HG02885 (cell line): ENCODE measurements around the gene PDE4A.
"Not testable (repeated sequence)": the region's sequence is repeated elsewhere in the genome, so short reads cannot be mapped to it uniquely, and the experiment has no call there.

Source experiments
- ATAC-seq: cut with Tn5 transposase; IDR thresholded peaks from one replicate; pipeline ENCODE4 v1.9.1; 2021; ENCODE audit warnings: mild to moderate bottlenecking; ENCODE audit not compliant: unreplicated experiment, poor library complexity

Gene PDE4A

GRCh38 chr19:10422046-10422461, 1.7 kb downstream of the PDE4A start:
- ATAC-seq, result no peak

DNA sequence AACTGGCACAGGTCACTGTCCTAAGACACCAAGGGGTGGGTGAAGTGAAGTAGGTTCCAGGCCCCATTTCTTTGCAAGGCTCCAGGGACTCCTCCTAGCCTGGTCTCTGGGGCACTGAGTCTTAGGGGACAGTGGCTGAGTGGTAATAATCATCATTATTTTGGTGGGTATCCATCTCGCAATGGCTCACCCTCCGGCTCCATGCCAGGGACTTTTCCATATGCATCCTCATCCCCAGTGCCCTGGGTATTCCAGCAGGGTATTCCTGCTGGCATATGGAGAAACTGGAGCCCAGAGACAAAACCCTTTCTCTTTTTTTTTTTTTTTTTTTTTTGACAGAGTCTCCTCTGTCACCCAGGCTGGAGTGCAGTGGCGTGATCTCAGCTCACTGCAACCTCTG, 2.5 kb downstream of the PDE4A start:
- no peak for ATAC-seq

DNA sequence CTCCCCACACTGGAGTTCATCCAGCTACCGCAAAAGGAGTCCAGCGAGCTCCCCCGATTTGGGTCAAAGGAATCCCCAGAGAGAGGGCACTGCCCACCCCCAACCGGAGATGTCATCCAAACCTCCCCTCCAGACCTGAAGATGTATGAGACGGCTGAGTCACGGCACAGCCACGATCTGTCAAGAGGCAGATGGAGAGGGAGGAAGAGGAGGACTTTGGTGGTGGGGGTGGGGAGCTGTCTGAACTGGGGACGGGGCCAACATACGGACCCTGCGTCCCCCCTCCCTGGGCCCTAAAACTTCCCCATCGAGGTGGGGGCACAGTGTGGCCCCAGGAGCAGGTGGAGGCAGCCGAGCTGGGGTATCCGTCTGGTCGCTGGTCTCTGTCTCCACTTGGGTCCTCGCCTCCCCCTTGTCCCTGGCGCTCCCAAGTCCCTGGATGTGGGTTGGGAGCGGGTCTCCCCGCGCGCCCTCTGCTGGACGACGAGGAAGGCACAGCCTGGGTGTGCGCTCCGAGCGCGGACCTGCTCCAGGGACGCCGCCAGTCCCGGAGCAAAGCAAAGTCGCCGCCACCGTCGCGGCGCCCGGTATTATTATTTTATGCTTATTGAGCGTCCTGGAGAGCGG, 3.8 kb downstream of the PDE4A start:
- ATAC-seq, result peak; percentile 49

DNA sequence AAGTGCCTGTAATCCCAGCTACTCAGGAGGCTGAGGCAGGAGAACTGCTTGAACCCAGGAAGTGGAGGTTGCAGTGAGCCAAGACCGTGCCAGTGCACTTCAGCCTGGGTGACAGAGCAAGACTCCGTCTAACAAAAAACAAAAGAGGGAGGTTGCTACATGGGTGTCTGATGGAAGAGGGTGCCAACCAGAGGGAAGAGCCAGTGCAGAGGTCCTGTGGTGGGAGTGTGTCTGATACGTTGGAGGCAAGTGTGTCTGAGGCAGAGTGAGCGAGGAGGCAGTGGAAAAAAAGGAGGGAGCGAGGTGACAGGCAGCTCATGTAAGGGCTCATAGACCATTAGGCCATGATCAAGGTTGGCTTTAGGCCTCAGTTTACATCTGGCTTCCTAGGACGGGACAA, 6.8 kb downstream of the PDE4A start:
- no peak for ATAC-seq

GRCh38 chr19:10428996-10429381, 8.7 kb downstream of the PDE4A start:
- ATAC-seq, result no peak

DNA sequence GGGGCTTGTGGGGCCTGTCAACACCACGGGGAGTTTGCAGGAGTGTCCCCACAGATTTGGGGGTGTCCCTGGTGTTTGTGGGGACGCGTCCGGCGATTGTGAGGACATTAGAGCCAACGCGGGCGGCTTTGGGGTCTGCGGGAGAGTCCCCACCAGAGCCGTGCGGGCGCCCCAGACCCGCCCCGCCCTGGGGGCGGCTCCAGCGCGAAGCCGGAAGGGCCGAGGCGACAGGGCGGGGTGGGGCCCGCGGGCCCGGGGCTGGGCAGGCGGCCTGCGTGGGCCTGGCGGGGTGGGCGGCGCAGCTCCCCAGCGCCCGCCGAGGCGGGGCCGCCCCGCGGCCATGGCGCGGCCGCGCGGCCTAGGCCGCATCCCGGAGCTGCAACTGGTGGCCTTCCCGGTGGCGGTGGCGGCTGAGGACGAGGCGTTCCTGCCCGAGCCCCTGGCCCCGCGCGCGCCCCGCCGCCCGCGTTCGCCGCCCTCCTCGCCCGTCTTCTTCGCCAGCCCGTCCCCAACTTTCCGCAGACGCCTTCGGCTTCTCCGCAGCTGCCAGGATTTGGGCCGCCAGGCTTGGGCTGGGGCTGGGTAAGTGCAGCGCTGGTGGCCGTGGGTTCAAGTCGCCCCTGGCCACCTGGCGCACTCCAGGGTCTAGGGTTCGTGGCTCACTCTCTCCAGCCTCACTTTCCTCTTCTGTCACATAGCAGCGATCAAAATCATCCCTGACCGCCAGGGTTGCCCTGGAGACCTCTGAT, 10.3 kb downstream of the PDE4A start:
- ATAC-seq, result peak; percentile 49

- ATAC-seq, result peak; percentile 12
Observed at GRCh38 chr19:10431254-10431942, 11.1 kb downstream of the PDE4A start.

DNA sequence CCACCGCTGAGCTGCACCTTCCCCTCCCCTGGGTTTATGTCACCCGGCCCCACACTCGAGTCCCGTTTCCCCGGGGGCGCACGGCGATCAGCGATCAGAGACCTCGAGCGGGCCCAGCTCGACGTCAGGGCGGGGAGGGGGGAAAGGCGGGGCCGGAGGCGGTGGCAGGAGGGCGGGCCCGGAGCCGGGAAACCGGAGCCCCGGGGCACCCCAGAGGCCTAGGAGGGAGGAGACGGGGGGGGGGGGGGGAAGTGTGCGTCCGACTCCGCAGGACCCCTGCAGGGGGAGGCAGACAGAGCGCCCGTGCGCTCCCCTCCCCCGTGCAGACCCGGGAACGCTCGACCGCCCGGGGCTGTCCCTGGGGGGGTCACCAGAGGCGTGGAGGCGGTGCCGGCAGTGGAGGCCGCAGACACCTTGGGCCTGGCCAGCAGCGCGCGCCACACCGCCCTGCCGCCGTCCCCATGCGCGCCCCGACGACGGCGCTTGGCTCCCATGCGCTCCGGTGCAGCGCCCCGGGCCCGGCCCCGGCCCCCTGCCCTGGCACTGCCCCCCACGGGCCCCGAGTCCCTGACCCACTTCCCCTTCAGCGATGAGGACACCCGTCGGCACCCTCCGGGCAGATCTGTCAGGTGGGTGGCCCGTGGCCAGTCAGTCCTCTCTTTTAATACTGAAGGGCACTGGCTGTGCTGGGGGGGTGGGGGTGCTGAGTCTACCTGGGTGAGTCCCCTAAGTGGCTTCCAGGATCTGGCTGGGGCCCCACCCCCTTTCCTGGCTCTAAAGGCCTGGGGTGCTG, 11.8 kb downstream of the PDE4A start:
- no peak for ATAC-seq

DNA sequence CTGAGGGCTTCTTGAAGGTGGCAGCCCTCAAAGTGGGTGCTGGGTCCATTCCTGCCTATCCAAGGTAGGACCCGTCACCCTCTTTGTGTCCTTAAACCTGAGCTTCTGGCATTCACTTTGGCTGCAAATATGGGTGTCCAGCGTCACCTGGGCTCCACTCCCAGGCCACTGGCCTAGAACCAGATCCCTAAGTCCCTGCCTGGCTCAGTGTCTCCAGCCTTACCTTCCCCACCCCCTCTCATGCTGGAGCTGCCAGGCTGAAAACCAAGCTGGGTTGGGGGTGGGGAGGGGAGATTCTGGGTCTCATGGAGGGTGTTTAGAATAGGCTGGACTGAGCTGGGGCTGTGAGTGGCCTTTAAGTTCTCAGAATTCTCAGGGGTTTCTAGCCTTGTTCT, 12.4 kb downstream of the PDE4A start:
- ATAC-seq, result no peak

GRCh38 chr19:10433131-10433536, 12.8 kb downstream of the PDE4A start:
- ATAC-seq, result no peak

DNA sequence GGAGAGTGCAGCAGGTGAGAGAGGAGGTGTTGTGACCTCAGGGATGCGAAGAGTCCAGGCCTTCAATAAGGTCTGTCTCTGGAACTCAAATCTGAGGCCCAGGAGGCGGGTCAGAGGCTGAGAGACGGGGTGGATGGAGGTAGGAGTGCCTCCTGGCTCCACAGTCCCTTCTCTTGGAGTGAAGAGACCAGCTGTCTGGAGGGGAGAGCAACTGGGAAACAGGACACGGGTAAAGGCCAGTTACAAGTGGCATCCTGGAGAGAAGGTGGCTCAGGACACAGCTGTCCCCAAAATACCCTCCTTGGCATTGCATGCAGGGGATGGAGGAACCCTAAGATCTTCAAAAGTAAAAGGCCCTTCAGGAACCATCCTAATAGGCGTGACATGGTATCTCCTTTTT, 19.2 kb downstream of the PDE4A start:
- ATAC-seq, result no peak

DNA sequence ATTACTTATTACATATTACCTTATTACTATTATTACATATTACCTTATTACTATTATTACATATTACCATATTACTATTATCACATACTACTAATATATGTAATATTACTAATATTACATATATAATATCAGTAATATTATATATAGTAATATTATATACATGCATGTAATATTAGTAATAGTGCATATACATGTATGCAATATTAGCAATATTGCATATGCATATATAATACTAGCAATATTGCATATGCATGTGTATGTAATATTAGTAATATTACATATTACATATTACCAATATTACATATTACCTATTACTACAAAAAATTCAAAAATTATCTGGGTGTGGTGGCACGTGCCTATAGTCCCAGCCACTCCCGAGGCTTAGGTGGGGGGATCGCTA, 22.4 kb downstream of the PDE4A start:
- ATAC-seq, result no peak

GRCh38 chr19:10449037-10449436, 28.7 kb downstream of the PDE4A start:
- ATAC-seq, result no peak

- no peak for ATAC-seq
Observed at GRCh38 chr19:10450191-10450852, 30.0 kb downstream of the PDE4A start.

- ATAC-seq, result no peak
Observed at GRCh38 chr19:10450853-10451609, 30.7 kb downstream of the PDE4A start.

DNA sequence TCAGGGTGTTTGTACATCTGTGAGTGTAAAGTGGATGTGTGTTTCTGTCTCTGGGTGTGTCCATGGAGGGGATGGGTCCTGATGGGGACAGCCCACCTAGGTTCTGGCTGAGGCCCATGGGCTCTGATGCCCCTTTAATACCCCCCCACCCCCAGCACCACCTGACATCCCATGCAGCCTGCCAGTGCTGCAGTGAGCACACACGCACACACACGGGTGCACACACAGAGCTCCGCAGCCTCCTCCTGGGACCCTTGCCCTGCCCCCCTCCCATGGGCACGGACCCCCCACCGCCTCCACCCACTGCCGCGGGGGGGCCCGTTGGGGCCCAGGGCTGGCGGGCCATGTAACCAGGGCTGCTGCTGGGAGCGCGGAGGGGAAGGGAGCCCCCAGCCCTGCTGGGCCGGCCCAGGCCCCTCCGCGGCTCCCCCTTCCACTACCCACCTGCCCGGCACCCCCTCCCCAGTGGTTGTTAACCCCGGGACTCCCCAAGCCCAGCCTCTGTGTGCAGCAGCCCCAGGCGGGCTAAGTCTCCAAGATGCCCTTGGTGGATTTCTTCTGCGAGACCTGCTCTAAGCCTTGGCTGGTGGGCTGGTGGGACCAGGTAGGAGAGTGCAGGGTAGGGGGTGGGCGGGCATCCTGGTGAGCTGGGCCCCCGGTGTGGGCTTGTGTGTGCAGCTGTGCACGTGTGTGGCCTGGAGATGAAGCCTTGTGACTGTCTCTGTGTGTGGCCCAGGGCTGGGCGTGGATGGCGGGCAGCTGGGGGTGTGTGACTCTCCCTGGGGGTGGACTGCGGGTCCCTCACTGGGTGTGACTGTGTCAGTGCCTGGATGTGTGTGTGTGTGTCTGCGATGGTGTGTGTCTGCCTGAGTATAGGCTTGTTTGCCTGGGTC, 32.6 kb downstream of the PDE4A start:
- no peak for ATAC-seq

GRCh38 chr19:10453852-10454251, 33.5 kb downstream of the PDE4A start:
- no peak for ATAC-seq

DNA sequence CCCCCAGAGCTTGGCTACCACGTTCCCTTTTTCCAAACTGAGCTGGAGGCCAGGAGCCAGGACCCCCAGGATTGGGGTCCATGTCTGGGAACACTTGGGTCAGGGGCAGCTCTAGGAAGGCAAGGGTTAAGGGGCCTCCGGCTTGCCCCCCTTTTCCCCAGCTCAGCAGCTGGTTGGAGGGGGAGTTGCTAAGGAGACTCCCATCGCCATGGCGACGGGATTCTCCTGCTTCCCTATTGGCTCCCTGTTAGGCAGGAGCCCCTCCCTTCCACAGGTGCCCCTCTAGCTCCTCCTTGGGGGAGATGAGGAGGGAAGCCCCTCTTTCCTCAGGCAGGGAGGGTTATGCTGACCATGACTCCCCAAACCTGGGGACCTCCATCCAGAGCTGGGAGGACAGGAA, 33.9 kb downstream of the PDE4A start:
- no peak for ATAC-seq

- ATAC-seq, result not testable (repeated sequence)
Observed at GRCh38 chr19:10458733-10459132, 38.4 kb downstream of the PDE4A start.
